AG04450 (cell line): ENCODE measurements around the gene ZBED2. TPM values are rescaled to one million over a fixed set of nuclear protein-coding genes. Genes with fewer than 3 reads are reported as not detected.

Experiments used
- CTCF ChIA-PET: fragments of 300-600, 350-600 bp; formaldehyde crosslinking; extraction: SDS; loops from one replicate; lab custom pipeline; 2022; ENCODE audit warnings: antibody characterized with exemption, inconsistent platforms; lab: Charles Lee
- POLR2A ChIA-PET: fragments of 350-600 bp; formaldehyde crosslinking; extraction: SDS; loops from one replicate; lab custom pipeline; 2021; ENCODE audit warnings: antibody characterized with exemption, inconsistent platforms; lab: Yijun Ruan, JAX
- DNase-seq: peaks from one replicate; pipeline ENCODE4 v3.0.0-alpha.2; 2011; ENCODE audit warnings: low read depth, low spot score
- H3K27ac ChIP-seq: one replicate; pipeline ENCODE4 v1.5.1; 2012; ENCODE audit warnings: low read depth, low read length, control low read depth
- H3K27me3 ChIP-seq: one replicate; pipeline ENCODE4 v1.6.0; 2012; ENCODE audit warnings: low read length; ENCODE audit not compliant: control insufficient read depth, insufficient read depth
- H3K4me3 ChIP-seq: 2 replicates; pipeline ENCODE4 v1.5.1; 2011; ENCODE audit warnings: mild to moderate bottlenecking, low read depth, low read length, control low read depth
- H3K9me3 ChIP-seq: 2 replicates; pipeline ENCODE4 v1.5.1; 2012; ENCODE audit warnings: low read length; ENCODE audit not compliant: control insufficient read depth, insufficient read depth
- polyA plus RNA-seq: library from polyadenylated mRNA; depleted of rRNA; stranded (reverse); fragments of >200 nt; gene quantifications from 2 replicates; pipeline ENCODE4 v1.2.3, GENCODE V29; 2011
- TF ChIP-seq, protein P1 (sequence below): IDR thresholded peaks from 2 replicates; pipeline ENCODE4 v1.5.1; 2011; ENCODE audit warnings: low read depth, low read length, control low read depth, inconsistent platforms

ZBED2 gene
- polyA plus RNA-seq, 1 experiment = 0.14 TPM

DNA sequence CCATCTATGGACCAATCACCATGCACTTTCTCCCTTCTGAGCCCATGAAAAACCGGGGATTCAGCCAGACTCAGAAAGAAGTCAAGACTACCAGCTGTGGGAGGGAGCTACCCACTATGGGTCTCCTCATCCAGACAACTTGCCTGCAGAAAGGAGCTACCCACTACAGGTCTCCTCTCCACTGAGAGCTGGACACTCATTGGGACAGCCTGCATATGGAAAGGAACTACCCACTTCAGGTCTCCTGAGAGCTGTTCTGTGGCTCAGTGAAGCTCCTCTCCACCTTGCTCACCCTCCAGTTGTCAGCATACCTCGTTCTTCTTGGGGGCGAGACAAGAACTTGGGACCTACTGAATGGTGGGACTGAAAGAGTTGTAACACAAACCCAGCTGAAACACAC, 22.3 kb upstream of the ZBED2 start:
- Histone ChIP-seq H3K9me3 (peaks cover 11% of the 10 kb centered on the region), H3K27ac (no peak overlapping the region), H3K27me3 (no peaks in the 10 kb centered on the region), H3K4me3 (no peak overlapping the region)
- TF ChIP-seq, protein P1, sequence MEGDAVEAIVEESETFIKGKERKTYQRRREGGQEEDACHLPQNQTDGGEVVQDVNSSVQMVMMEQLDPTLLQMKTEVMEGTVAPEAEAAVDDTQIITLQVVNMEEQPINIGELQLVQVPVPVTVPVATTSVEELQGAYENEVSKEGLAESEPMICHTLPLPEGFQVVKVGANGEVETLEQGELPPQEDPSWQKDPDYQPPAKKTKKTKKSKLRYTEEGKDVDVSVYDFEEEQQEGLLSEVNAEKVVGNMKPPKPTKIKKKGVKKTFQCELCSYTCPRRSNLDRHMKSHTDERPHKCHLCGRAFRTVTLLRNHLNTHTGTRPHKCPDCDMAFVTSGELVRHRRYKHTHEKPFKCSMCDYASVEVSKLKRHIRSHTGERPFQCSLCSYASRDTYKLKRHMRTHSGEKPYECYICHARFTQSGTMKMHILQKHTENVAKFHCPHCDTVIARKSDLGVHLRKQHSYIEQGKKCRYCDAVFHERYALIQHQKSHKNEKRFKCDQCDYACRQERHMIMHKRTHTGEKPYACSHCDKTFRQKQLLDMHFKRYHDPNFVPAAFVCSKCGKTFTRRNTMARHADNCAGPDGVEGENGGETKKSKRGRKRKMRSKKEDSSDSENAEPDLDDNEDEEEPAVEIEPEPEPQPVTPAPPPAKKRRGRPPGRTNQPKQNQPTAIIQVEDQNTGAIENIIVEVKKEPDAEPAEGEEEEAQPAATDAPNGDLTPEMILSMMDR = no peak
- DNase-seq = no peak
- POLR2A ChIA-PET = no interaction called here
- CTCF ChIA-PET = interaction anchor here (1.6 kb wide), 1 partner anchor 13 kb away, joined by 4 read pairs; no protein-coding TSS in a partner anchor

DNA sequence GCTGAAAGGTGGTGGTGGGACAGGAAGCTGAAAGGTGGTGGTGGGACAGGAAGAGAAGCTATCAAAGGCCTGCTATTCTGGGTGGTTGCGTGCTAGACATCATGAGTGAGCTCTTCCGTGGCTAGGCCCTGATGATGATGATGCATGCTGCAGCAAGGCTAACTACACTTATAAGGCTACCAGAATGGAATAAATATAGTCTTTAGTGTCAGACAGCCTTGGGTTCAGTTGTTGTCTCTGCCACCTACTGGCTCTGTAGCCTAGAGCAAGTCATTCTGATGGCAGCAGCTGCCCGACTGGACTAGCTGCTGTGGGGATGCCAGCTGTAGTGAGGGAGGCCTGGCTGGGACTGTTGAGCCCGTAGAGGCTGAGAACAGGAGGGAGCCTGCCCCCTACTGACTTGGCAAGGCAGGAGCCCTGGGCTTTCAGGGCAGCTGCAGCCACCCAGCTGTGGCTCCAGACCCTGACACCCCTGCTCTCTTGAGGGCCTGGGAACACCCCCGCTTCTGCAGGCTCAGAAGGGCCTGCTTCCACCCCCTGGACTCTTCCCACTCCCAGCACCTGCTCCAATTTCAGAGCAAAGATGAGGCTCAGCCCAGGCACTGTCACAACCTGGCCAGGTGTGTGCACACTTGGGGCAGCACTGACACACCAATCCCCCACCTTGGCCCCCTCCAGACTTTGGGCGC, 21.4 kb upstream of the ZBED2 start:
- DNase-seq = no peak
- ChIA-PET POLR2A (no interaction called here), CTCF (interaction anchor here (0.6 to 2.2 kb wide), 4 partner anchors 12 to 41 kb away, joined by 3 to 16 read pairs (median 4); no protein-coding TSS in a partner anchor)
- Histone ChIP-seq H3K9me3 (peaks cover 11% of the 10 kb centered on the region), H3K27me3 (no peaks in the 10 kb centered on the region), H3K27ac (no peak overlapping the region), H3K4me3 (no peak overlapping the region)
- TF ChIP-seq, protein P1 = no peak

DNA sequence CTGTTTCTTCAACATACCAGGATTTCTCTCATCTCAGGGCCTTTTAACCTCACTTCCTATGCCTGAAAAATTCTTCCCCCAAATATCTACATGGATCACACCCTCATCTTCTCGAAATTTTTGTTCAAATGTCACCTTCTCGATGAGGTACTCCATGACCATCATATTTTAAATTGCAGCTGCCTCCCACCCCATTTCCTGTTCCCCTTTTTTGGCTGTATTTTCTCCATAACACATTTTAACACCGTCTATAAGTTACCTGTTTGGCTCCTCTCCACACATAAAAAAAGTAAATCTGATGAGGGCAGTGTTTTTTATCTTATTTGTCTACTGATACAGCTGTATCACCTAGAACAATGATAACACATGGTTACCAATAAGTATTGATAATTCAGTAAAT, 20.7 kb upstream of the ZBED2 start:
- TF ChIP-seq, protein P1 = no peak
- Histone ChIP-seq H3K9me3 (peaks cover 11% of the 10 kb centered on the region), H3K27ac (no peak overlapping the region), H3K27me3 (no peaks in the 10 kb centered on the region), H3K4me3 (no peak overlapping the region)
- ChIA-PET CTCF (interaction anchor here (0.6 to 2.2 kb wide), 6 partner anchors 12 to 323 kb away, joined by 3 to 16 read pairs (median 4); no protein-coding TSS in a partner anchor), POLR2A (no interaction called here)
- no peak for DNase-seq

DNA sequence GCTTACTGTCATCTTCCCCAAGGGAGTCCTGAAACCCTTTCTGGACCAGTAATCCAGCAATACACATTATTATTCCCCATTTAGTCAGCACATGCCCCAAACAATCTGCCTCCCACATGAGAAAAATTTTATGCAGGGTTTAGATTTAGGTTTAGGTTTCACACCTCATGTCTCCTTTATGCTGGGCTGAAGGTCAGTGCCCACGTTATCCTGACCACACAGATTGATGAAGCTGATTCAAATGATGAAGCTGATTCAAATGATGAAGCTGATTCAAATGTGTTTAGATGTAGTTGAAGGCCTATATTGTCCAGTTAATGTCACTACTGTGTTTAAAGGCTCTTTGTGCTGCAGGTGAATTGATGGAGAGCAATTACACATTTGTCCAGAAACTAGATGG, 18.1 kb upstream of the ZBED2 start:
- Histone ChIP-seq H3K4me3 (no peak overlapping the region), H3K9me3 (peaks cover 11% of the 10 kb centered on the region), H3K27ac (no peak overlapping the region), H3K27me3 (no peaks in the 10 kb centered on the region)
- CTCF ChIA-PET = interaction anchor here (1.1 kb wide), 1 partner anchor 35 kb away, joined by 4 read pairs; no protein-coding TSS in a partner anchor
- TF ChIP-seq, protein P1 = no peak
- POLR2A ChIA-PET = no interaction called here
- DNase-seq = no peak

DNA sequence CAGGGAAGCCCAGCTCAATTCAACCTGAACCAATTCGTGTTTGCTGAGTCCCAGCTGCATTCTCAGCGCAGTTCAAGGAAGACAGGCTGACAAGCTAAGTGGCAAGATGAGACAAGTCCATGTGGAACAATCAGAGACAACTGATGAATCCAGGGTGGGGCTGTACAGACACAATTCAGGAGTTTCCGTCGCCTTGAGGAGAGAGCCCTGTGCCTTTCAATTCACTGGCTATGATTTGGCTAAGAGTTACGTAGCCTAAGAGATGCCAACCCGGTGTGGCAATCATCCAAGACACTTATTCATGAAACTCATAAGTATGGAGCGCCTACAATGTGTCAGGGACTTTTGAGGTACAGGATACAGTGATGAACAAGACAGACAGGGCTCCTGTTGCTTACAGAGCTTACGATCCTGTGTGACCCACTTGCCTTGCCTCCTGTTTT, 15.5 kb upstream of the ZBED2 start:
- no peak overlapping the region for H3K4me3 ChIP-seq
- H3K27ac ChIP-seq = no peak overlapping the region
- H3K9me3 ChIP-seq = no peaks in the 10 kb centered on the region
- H3K27me3 ChIP-seq = no peaks in the 10 kb centered on the region
- DNase-seq = no peak
- ChIA-PET CTCF (interaction anchor here (0.5 kb wide), 1 partner anchor 57 kb away, joined by 3 read pairs; no protein-coding TSS in a partner anchor), POLR2A (no interaction called here)
- TF ChIP-seq, protein P1 = no peak
